ENCODE data around the gene CROCC.

The CROCC gene

DNA sequence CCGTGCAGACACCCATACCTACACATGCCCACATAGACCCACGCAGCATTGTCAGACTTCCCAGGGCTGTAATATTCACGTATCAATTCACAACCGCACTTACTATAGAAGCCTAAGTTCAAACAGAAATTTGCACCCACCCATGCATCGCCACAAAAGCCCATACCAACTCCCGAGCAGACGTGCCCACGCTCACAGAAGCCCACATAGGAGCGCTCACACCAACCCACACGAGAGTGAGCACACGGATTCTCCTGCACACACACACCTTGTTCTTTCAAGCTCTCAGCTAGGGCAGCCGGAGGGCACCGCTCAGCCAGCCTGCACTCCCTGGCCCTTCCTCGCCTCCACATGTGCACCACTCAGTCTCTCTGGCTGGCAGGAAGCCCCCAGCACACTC, 54.1 kb downstream of the CROCC start:
- Histone ChIP-seq H3K4me3 (ENCODE audit: low read depth in 1 of 2, low read length in 2 of 2) (no peak overlapping the region), H3K4me1 (ENCODE audit: control insufficient read depth in 1 of 2, insufficient read depth in 2 of 2, low read length in 2 of 2) (peaks cover 0 to 16% of the 10 kb centered on the region in 2 donors), H3K27ac (ENCODE audit: low read depth, low read length) (no peak overlapping the region), H3K9ac (ENCODE audit: low read depth in 1 of 2, low read length in 2 of 2) (no peak overlapping the region), H3K9me3 (ENCODE audit: control insufficient read depth in 1 of 2, low read length in 2 of 2) (no peaks in the 10 kb centered on the region), H3K36me3 (ENCODE audit: control insufficient read depth in 1 of 2, insufficient read depth in 2 of 2, low read length in 2 of 2) (no peaks in the 10 kb centered on the region), H3K27me3 (ENCODE audit: control insufficient read depth in 1 of 2, insufficient read depth in 2 of 2, low read length in 2 of 2) (peaks cover 2 to 3% of the 10 kb centered on the region in 2 donors)

DNA sequence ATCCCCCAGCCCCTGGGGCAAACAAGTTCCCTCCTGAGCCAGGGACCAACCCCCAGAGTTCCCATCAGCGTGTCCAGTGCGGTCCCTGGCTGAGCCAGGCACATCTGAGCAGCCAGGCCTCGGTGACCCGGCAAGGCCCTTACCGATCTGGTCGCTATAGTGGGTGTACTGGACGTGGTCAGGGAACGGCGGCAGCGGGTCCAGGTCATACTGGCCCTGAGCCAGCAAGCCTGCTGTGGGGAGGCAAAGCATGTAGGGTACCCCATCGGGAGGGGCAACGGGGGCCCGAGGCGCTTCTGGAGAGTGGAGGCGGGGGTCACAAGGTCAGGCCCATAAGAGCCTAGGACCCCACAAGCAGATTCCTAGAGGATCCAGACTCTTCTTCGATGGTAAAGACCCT, 55.2 kb downstream of the CROCC start:
- H3K4me1 ChIP-seq (ENCODE audit: control insufficient read depth in 1 of 2, insufficient read depth in 2 of 2, low read length in 2 of 2), result peaks cover 0 to 6% of the 10 kb centered on the region in 2 donors
- no peaks in the 10 kb centered on the region for H3K36me3 ChIP-seq (ENCODE audit: control insufficient read depth in 1 of 2, insufficient read depth in 2 of 2, low read length in 2 of 2)
- H3K4me3 ChIP-seq (ENCODE audit: low read depth in 1 of 2, low read length in 2 of 2), result no peak overlapping the region
- no peak overlapping the region for H3K27ac ChIP-seq (ENCODE audit: low read depth, low read length)
- H3K9ac ChIP-seq (ENCODE audit: low read depth in 1 of 2, low read length in 2 of 2), result no peak overlapping the region
- peaks cover 9% of the 10 kb centered on the region in 2 donors for H3K27me3 ChIP-seq (ENCODE audit: control insufficient read depth in 1 of 2, insufficient read depth in 2 of 2, low read length in 2 of 2)
- H3K9me3 ChIP-seq (ENCODE audit: control insufficient read depth in 1 of 2, low read length in 2 of 2), result no peaks in the 10 kb centered on the region

DNA sequence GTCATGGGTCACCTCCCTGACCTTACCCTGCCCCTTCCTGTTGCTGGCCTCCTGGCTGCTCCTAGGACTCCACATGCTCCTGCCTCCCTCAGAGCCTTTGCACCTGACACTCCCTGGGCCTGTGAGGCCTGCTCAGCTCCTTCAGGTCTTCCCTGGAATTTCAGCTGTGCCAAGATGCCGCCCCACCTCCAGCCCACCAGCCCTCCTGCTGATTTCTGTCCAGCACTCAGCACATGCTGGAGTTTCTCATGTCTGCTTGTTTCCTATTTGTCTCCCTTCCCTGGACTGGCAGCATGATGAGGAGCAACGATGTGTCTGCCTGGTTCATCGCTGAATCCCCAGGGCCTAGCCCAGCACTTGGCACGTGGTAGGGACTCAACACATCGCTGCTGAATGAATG, 55.6 kb downstream of the CROCC start:
- no peak overlapping the region for H3K27ac ChIP-seq (ENCODE audit: low read depth, low read length)
- H3K27me3 ChIP-seq (ENCODE audit: control insufficient read depth in 1 of 2, insufficient read depth in 2 of 2, low read length in 2 of 2), result peaks cover 9% of the 10 kb centered on the region in 2 donors
- no peaks in the 10 kb centered on the region for H3K36me3 ChIP-seq (ENCODE audit: control insufficient read depth in 1 of 2, insufficient read depth in 2 of 2, low read length in 2 of 2)
- no peaks in the 10 kb centered on the region for H3K9me3 ChIP-seq (ENCODE audit: control insufficient read depth in 1 of 2, low read length in 2 of 2)
- no peak overlapping the region for H3K9ac ChIP-seq (ENCODE audit: low read depth in 1 of 2, low read length in 2 of 2)
- H3K4me3 ChIP-seq (ENCODE audit: low read depth in 1 of 2, low read length in 2 of 2), result no peak overlapping the region
- peaks cover 0 to 6% of the 10 kb centered on the region in 2 donors for H3K4me1 ChIP-seq (ENCODE audit: control insufficient read depth in 1 of 2, insufficient read depth in 2 of 2, low read length in 2 of 2)

DNA sequence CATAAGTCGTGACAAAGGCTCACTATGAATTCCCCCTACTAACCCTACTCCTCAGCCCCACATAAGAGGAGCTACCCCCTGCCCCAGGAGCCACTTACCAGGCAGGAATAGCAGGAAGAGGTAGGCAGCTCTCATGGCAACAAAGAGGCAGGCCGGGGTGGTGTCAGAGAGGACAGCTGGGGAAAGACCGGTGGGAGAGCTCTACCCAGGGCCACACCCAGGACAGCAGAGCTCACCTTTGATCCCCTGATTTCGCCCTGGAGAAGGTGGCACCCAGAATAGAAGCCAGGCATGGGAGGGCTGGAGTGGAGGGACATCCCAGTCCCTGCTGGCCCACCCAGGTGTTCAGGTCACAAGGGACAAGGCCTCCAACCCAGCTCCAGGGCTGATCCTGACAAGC, 56.4 kb downstream of the CROCC start:
- H3K36me3 ChIP-seq (ENCODE audit: control insufficient read depth in 1 of 2, insufficient read depth in 2 of 2, low read length in 2 of 2), result no peaks in the 10 kb centered on the region
- no peak overlapping the region for H3K27ac ChIP-seq (ENCODE audit: low read depth, low read length)
- no peak overlapping the region for H3K4me3 ChIP-seq (ENCODE audit: low read depth in 1 of 2, low read length in 2 of 2)
- H3K4me1 ChIP-seq (ENCODE audit: control insufficient read depth in 1 of 2, insufficient read depth in 2 of 2, low read length in 2 of 2), result peaks cover 0 to 6% of the 10 kb centered on the region in 2 donors
- peaks cover 9% of the 10 kb centered on the region in 2 donors for H3K27me3 ChIP-seq (ENCODE audit: control insufficient read depth in 1 of 2, insufficient read depth in 2 of 2, low read length in 2 of 2)
- no peak overlapping the region for H3K9ac ChIP-seq (ENCODE audit: low read depth in 1 of 2, low read length in 2 of 2)
- no peaks in the 10 kb centered on the region for H3K9me3 ChIP-seq (ENCODE audit: control insufficient read depth in 1 of 2, low read length in 2 of 2)

DNA sequence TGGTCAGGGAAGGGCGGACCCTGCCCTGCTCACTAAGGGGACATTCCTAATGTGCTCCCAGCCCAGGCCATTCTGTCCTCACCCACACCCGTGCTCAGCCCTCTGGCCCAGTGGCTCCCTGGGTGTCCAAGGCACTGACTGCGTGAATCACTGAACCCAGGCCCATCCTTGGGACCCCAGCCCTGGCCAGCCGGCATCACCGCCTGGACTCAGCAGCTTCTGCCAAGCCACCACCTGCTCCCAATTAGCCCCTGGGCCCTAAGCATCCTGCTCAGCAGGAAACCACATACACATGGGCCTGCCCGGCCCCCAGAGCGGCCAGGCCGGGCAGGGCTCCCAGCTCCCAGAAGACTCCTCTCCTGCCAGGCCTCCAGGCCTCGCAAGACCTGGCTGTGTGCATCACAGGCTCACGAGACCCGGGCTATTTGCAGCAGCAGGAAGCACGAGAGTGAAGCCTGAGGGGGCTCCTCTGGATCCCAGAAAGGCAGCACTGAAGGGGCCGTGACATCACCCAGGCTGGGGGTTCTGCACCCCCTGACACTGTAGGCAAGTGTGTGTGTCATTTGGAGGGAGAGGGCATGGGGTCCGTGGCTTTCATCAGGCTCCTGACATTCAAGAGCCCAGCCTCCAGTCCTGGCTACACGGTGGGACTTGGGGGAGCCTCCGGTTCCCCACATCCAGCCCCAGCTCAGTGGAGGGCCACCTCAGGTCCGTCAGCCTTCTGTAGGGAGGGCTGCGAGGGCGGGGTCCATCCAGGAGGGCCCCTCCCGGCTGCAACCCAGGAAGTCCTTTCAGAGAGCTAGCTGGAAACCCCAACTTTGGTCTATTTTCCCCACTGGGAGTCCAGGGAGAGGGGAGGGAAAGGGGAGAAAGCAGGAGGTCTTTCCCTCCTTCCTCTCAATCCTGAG, 57.1 kb downstream of the CROCC start:
- H3K4me3 ChIP-seq (ENCODE audit: low read depth in 1 of 2, low read length in 2 of 2), result no peak overlapping the region
- H3K27me3 ChIP-seq (ENCODE audit: control insufficient read depth in 1 of 2, insufficient read depth in 2 of 2, low read length in 2 of 2), result peaks cover 9% of the 10 kb centered on the region in 2 donors
- no peaks in the 10 kb centered on the region for H3K36me3 ChIP-seq (ENCODE audit: control insufficient read depth in 1 of 2, insufficient read depth in 2 of 2, low read length in 2 of 2)
- H3K4me1 ChIP-seq (ENCODE audit: control insufficient read depth in 1 of 2, insufficient read depth in 2 of 2, low read length in 2 of 2), result peaks cover 0 to 6% of the 10 kb centered on the region in 2 donors
- no peak overlapping the region for H3K9ac ChIP-seq (ENCODE audit: low read depth in 1 of 2, low read length in 2 of 2)
- H3K27ac ChIP-seq (ENCODE audit: low read depth, low read length), result no peak overlapping the region
- H3K9me3 ChIP-seq (ENCODE audit: control insufficient read depth in 1 of 2, low read length in 2 of 2), result no peaks in the 10 kb centered on the region

DNA sequence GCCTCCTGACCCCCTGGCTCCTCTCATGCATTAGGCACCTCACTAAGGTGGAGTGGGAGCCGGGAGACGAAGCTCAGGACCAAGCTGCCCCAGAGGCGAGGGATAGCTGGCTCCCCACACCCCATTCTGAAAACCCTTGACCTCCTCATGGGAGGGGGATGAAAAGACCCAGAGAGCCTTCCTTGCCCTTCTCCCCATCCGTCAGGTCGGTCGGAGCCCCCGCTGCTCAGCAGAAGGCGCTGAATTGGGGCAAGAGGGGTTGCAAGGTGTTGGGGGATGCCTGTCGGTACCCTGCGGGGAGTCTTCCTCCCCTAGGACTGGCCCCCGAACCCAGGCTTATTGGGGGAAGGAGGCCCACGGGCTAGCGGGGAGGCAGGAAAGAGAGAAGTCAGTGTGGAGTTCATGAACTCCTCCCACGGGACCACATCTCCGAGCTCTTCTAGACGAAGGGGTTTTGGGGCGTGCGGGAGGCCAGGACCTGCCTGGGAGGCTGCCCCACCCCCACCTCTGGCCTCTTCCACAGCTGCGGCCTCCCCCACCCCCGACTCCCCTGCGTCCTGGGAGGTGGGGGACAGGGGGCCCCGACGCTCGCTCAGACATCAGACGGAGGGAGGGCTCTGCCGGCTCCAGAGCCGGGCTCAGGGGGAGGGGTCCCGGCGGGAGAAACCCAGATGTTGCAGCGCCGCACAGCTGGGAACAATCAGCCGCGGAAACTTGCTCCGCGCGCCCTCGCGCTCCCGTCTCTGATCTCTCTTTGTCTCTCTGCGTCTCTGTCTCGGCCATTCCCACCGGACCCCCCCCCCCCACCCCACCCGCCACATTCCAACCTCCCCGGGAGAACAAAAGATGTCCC, 58.0 kb downstream of the CROCC start:
- H3K27me3 ChIP-seq (ENCODE audit: control insufficient read depth in 1 of 2, insufficient read depth in 2 of 2, low read length in 2 of 2), result peaks cover 9% of the 10 kb centered on the region in 2 donors
- peaks cover 0 to 6% of the 10 kb centered on the region in 2 donors for H3K4me1 ChIP-seq (ENCODE audit: control insufficient read depth in 1 of 2, insufficient read depth in 2 of 2, low read length in 2 of 2)
- no peaks in the 10 kb centered on the region for H3K36me3 ChIP-seq (ENCODE audit: control insufficient read depth in 1 of 2, insufficient read depth in 2 of 2, low read length in 2 of 2)
- H3K9me3 ChIP-seq (ENCODE audit: control insufficient read depth in 1 of 2, low read length in 2 of 2), result no peaks in the 10 kb centered on the region
- H3K4me3 ChIP-seq (ENCODE audit: low read depth in 1 of 2, low read length in 2 of 2), result peak overlapping the region; percentile 8 to 28
- H3K9ac ChIP-seq (ENCODE audit: low read depth in 1 of 2, low read length in 2 of 2), result no peak overlapping the region
- no peak overlapping the region for H3K27ac ChIP-seq (ENCODE audit: low read depth, low read length)

DNA sequence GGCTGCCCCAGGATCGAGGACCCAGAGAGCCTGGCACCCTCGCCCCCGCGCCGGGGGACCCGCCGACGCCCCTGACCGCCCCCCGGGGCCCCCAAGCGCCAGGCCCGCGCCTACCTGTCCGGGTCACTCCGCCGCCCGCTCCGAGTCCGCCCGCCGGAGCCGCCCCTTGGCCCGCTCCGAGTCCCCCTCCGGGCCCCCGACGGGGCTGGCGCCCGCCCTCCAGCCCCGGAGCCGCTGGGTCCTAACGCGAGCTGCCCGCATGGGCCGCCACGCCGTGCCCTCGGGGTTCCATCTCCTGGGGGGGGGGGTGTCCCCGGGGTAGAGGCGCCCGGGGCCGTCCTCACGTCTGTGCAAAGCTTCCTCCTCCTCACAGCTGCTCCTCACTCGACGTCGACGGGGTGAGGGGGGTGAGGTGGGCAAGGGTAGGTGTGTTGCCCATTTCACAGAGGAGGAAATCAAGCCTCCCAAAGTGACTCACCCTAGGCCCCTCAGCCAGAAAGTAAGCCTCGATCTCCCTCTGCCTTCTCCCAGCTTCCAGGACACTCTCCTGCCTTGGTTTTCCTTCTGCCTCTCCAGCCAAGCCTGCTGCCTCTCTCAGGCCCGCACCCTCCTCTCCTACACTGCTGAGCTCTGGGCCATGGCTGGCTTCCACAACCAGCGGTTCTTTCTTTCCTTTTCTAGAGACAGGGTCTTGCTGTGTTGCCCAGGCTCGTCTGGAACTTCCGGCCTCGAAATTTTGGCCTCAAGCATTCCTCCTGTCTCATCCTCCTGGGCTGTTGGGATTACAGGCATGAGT, 58.9 kb downstream of the CROCC start, which contains the start of gene MFAP2:
TSS of gene MFAP2 (minus strand) at position 148 of the 796 bp plus-strand sequence. CDS start 2,347 bp downstream, outside the sequence.
- no peak within 1 kb of the TSS for H3K9ac ChIP-seq (ENCODE audit: low read depth in 1 of 2, low read length in 2 of 2)
- H3K27ac ChIP-seq (ENCODE audit: low read depth, low read length), result no peak within 1 kb of the TSS
- peaks cover 0 to 6% of the 10 kb centered on the region in 2 donors for H3K4me1 ChIP-seq (ENCODE audit: control insufficient read depth in 1 of 2, insufficient read depth in 2 of 2, low read length in 2 of 2)
- peaks cover 9% of the 10 kb centered on the region in 2 donors for H3K27me3 ChIP-seq (ENCODE audit: control insufficient read depth in 1 of 2, insufficient read depth in 2 of 2, low read length in 2 of 2)
- no peaks in the 10 kb centered on the region for H3K9me3 ChIP-seq (ENCODE audit: control insufficient read depth in 1 of 2, low read length in 2 of 2)
- H3K36me3 ChIP-seq (ENCODE audit: control insufficient read depth in 1 of 2, insufficient read depth in 2 of 2, low read length in 2 of 2), result peaks cover 0 to under 1% of the 10 kb centered on the region in 2 donors
- H3K4me3 ChIP-seq (ENCODE audit: low read depth in 1 of 2, low read length in 2 of 2), result peak within 1 kb of the TSS; percentile 8 to 28

DNA sequence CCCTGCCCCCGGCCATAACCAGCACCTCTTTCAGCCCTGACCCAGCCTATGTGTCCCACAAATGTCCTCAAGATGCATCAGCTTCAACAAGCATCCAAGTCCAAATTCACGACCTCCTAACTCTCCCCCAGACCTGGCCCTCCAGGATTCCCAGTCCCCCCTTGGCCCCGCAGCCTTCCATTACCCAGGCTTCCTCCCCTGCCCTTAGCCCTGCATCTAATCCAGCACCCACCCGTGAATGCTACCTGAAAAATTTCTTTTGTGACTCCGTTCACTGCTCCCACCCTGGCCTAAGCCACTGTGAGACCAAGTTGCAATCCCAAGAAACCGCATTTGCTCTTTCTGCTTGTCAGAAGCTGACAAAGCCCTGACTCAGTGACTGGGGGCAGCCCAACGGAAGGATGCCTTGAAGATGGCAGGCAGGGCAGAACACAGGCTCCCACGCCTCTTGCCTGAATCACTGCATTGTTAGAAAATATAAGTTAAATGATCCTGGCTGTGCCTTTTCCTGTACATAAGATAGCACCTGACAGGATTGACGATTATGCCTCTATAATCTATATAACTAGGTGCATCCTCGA, 59.6 kb downstream of the CROCC start:
- H3K4me1 ChIP-seq (ENCODE audit: control insufficient read depth in 1 of 2, insufficient read depth in 2 of 2, low read length in 2 of 2), result peaks cover 0 to 6% of the 10 kb centered on the region in 2 donors
- no peak overlapping the region for H3K9ac ChIP-seq (ENCODE audit: low read depth in 1 of 2, low read length in 2 of 2)
- no peaks in the 10 kb centered on the region for H3K9me3 ChIP-seq (ENCODE audit: control insufficient read depth in 1 of 2, low read length in 2 of 2)
- H3K4me3 ChIP-seq (ENCODE audit: low read depth in 1 of 2, low read length in 2 of 2), result no peak overlapping the region
- H3K27me3 ChIP-seq (ENCODE audit: control insufficient read depth in 1 of 2, insufficient read depth in 2 of 2, low read length in 2 of 2), result peaks cover 9% of the 10 kb centered on the region in 2 donors
- peaks cover 0 to 7% of the 10 kb centered on the region in 2 donors for H3K36me3 ChIP-seq (ENCODE audit: control insufficient read depth in 1 of 2, insufficient read depth in 2 of 2, low read length in 2 of 2)
- no peak overlapping the region for H3K27ac ChIP-seq (ENCODE audit: low read depth, low read length)

DNA sequence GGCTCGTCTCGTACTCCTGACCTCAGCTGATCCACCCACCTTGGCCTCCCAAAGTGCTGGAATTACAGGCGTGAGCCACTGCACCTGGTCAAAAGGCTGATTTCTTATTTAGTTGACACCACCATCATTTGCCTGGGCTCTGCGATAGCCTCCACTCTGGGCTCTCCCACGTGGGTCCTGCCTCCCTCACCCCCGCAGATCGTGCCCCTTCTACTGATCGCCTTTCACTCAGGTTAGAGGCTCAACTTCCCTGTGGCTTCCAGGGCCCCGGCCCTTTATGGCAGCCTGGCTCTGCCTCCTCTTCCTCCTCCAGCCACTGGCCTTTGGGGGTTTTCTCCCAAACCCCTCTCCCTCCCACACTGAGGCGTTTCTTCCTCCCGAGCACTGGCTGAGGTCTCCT, 61.2 kb downstream of the CROCC start:
- H3K9ac ChIP-seq (ENCODE audit: low read depth in 1 of 2, low read length in 2 of 2), result no peak overlapping the region
- H3K4me1 ChIP-seq (ENCODE audit: control insufficient read depth in 1 of 2, insufficient read depth in 2 of 2, low read length in 2 of 2), result peaks cover 0 to 6% of the 10 kb centered on the region in 2 donors
- peaks cover 5 to 17% of the 10 kb centered on the region in 2 donors for H3K36me3 ChIP-seq (ENCODE audit: control insufficient read depth in 1 of 2, insufficient read depth in 2 of 2, low read length in 2 of 2)
- H3K9me3 ChIP-seq (ENCODE audit: control insufficient read depth in 1 of 2, low read length in 2 of 2), result no peaks in the 10 kb centered on the region
- no peak overlapping the region for H3K4me3 ChIP-seq (ENCODE audit: low read depth in 1 of 2, low read length in 2 of 2)
- H3K27me3 ChIP-seq (ENCODE audit: control insufficient read depth in 1 of 2, insufficient read depth in 2 of 2, low read length in 2 of 2), result peaks cover 9% of the 10 kb centered on the region in 2 donors
- H3K27ac ChIP-seq (ENCODE audit: low read depth, low read length), result no peak overlapping the region

Measured in duodenal mucosa (tissue), 2 donors.